Natural killer cell (primary cell): ENCODE results near the gene SERPINA6. TPM values are rescaled to one million over a fixed set of nuclear protein-coding genes. Genes with fewer than 3 reads are reported as not detected.

Experiments used
- ATAC-seq, 3 donors: fragments of 150-1000 bp in 2 of 3; fragments of 200-7000 bp in 1 of 3; cut with Tn5 transposase; 1 replicate in 1 of 3; 2 replicates in 2 of 3; pipeline ENCODE4 v1.10.0; 2021; ENCODE audit warnings: mild to moderate bottlenecking in 2 of 3, moderate library complexity in 2 of 3
- DNase-seq, 2 donors: peaks; one replicate each; pipeline versions ENCODE4 v3.0.0 to v3.0.0-alpha.2; 2013 to 2021; ENCODE audit warnings: mixed read lengths in 1 of 2
- H3K27ac ChIP-seq: one replicate; pipeline ENCODE4 v1.5.1; 2013; ENCODE audit warnings: mild to moderate bottlenecking, low read length
- H3K27me3 ChIP-seq: one replicate; pipeline ENCODE4 v1.6.1; 2013; ENCODE audit warnings: low read length; ENCODE audit not compliant: control insufficient read depth, insufficient read depth
- H3K36me3 ChIP-seq: one replicate; pipeline ENCODE4 v1.6.1; 2013; ENCODE audit warnings: low read length; ENCODE audit not compliant: control insufficient read depth, insufficient read depth
- H3K4me1 ChIP-seq: one replicate; pipeline ENCODE4 v1.6.1; 2013; ENCODE audit warnings: low read length; ENCODE audit not compliant: control insufficient read depth, insufficient read depth
- H3K4me3 ChIP-seq: one replicate; pipeline ENCODE4 v1.5.1; 2013; ENCODE audit warnings: low read length
- H3K9me3 ChIP-seq: one replicate; pipeline ENCODE4 v1.6.1; 2013; ENCODE audit warnings: low read length; ENCODE audit not compliant: control insufficient read depth, insufficient read depth
- H3K27ac Mint-ChIP-seq, 2 donors: one replicate each; pipeline ENCODE4 v1.8.0; 2022; ENCODE audit warnings: mild to moderate bottlenecking in 2 of 2, mixed read lengths in 2 of 2, moderate library complexity in 1 of 2
- H3K27me3 Mint-ChIP-seq, 2 donors: one replicate each; pipeline ENCODE4 v1.8.0; 2022; ENCODE audit warnings: low read depth in 2 of 2, mixed read lengths in 2 of 2
- H3K36me3 Mint-ChIP-seq: one replicate; pipeline ENCODE4 v1.8.0; 2022; ENCODE audit warnings: mixed read lengths
- H3K4me1 Mint-ChIP-seq, 2 donors: one replicate each; pipeline ENCODE4 v1.8.0; 2022; ENCODE audit warnings: mixed read lengths in 2 of 2
- H3K4me3 Mint-ChIP-seq: one replicate; pipeline ENCODE4 v1.8.0; 2022; ENCODE audit warnings: mild to moderate bottlenecking, moderate library complexity, mixed read lengths
- H3K9me3 Mint-ChIP-seq, 2 donors: one replicate each; pipeline ENCODE4 v1.8.0; 2022; ENCODE audit warnings: mixed read lengths in 2 of 2
- CTCF ChIP-seq: fragments of 200-600 bp; IDR thresholded peaks from one replicate; pipeline ENCODE4 v1.8.0; 2022; ENCODE audit warnings: antibody characterized with exemption
- WGBS: methylation state at CpG from one replicate; pipeline ENCODE4 v1.1.7; 2013; ENCODE audit warnings: missing lambda C conversion rate; ENCODE audit not compliant: insufficient coverage; 5-methylcytosine and 5-hydroxymethylcytosine counted together
- intact Hi-C: fragments of 100-400 bp; cut with micrococcal nuclease; formaldehyde crosslinking; loops from one replicate; pipeline ENCODE4 v1.14.2; 2022
- total RNA-seq, 4 donors: library from RNA; stranded (reverse); fragments of 120-200 nt in 1 of 4; gene quantifications; one replicate each; pipeline versions ENCODE4 v1.2.3 to v1.2.4, GENCODE V29; 2013 to 2022

SERPINA6 gene
- total RNA-seq, 3 donors from 2014 or later (not counting 1 experiment from before 2014, with no cell fraction given): not detected

- WGBS: 82% methylated on average over 5 of the region's 5 CpGs
- Mint-ChIP-seq H3K4me3 (no peak overlapping the region), H3K27ac (no peak overlapping the region), H3K4me1 (peaks cover 0 to 5% of the 10 kb centered on the region in 2 donors), H3K36me3 (no peaks in the 10 kb centered on the region), H3K9me3 (no peaks in the 10 kb centered on the region), H3K27me3 (peaks cover 8 to 10% of the 10 kb centered on the region in 2 donors)
- ATAC-seq (no peak), DNase-seq (no peak)
- no peaks in the 10 kb centered on the region for H3K9me3 ChIP-seq
- H3K36me3 ChIP-seq: no peaks in the 10 kb centered on the region
- TF ChIP-seq CTCF: no peak
- intact Hi-C loops: no loop called here
- no peak overlapping the region for H3K4me3 ChIP-seq
- no peak overlapping the region for H3K27ac ChIP-seq
- no peaks in the 10 kb centered on the region for H3K27me3 ChIP-seq
- H3K4me1 ChIP-seq: no peaks in the 10 kb centered on the region
Observed at GRCh38 chr14:94321421-94322271, 1.5 kb downstream of the SERPINA6 start.

- Mint-ChIP-seq H3K36me3 (no peaks in the 10 kb centered on the region), H3K4me3 (no peak overlapping the region), H3K4me1 (peaks cover 0 to 5% of the 10 kb centered on the region in 2 donors), H3K27me3 (peaks cover 10 to 21% of the 10 kb centered on the region in 2 donors), H3K9me3 (peaks cover 2 to 3% of the 10 kb centered on the region in 2 donors), H3K27ac (no peak overlapping the region)
- no peaks in the 10 kb centered on the region for H3K4me1 ChIP-seq
- intact Hi-C loops: no loop called here
- H3K9me3 ChIP-seq: no peaks in the 10 kb centered on the region
- H3K27me3 ChIP-seq: no peaks in the 10 kb centered on the region
- ATAC-seq (no peak), DNase-seq (no peak)
- no peak overlapping the region for H3K27ac ChIP-seq
- H3K36me3 ChIP-seq: no peaks in the 10 kb centered on the region
- 74% methylated on average over 5 of the region's 5 CpGs for WGBS
- no peak for TF ChIP-seq CTCF
- no peak overlapping the region for H3K4me3 ChIP-seq
Observed at GRCh38 chr14:94320243-94320642, 2.9 kb downstream of the SERPINA6 start.

GRCh38 chr14:94317259-94317658 is 5.9 kb downstream of the SERPINA6 start:
- Histone ChIP-seq H3K27ac (no peak overlapping the region), H3K4me1 (no peaks in the 10 kb centered on the region), H3K27me3 (no peaks in the 10 kb centered on the region), H3K36me3 (no peaks in the 10 kb centered on the region), H3K9me3 (no peaks in the 10 kb centered on the region), H3K4me3 (no peak overlapping the region)
- no peaks in the 10 kb centered on the region for H3K36me3 Mint-ChIP-seq
- DNase-seq (no peak), ATAC-seq (no peak)
- peaks cover 3 to 4% of the 10 kb centered on the region in 2 donors for H3K9me3 Mint-ChIP-seq
- intact Hi-C loops: no loop called here
- WGBS: 80% methylated on average over 4 of the region's 4 CpGs
- H3K27me3 Mint-ChIP-seq: peaks cover 13 to 23% of the 10 kb centered on the region in 2 donors
- no peak overlapping the region for H3K4me3 Mint-ChIP-seq
- H3K4me1 Mint-ChIP-seq: peaks cover 0 to 5% of the 10 kb centered on the region in 2 donors
- no peak overlapping the region for H3K27ac Mint-ChIP-seq
- no peak for TF ChIP-seq CTCF
